ENCODE data around the gene DNAJC6. TPM values are rescaled to one million over a fixed set of nuclear protein-coding genes. Genes with fewer than 3 reads are reported as not detected.

DNAJC6 gene
- total and polyA plus RNA-seq, 2 of the 13 experiments (the other 11 are each of a cell fraction or from before 2014, with no cell fraction given): 1.0 to 1.6 TPM

- TF ChIP-seq, protein P1, sequence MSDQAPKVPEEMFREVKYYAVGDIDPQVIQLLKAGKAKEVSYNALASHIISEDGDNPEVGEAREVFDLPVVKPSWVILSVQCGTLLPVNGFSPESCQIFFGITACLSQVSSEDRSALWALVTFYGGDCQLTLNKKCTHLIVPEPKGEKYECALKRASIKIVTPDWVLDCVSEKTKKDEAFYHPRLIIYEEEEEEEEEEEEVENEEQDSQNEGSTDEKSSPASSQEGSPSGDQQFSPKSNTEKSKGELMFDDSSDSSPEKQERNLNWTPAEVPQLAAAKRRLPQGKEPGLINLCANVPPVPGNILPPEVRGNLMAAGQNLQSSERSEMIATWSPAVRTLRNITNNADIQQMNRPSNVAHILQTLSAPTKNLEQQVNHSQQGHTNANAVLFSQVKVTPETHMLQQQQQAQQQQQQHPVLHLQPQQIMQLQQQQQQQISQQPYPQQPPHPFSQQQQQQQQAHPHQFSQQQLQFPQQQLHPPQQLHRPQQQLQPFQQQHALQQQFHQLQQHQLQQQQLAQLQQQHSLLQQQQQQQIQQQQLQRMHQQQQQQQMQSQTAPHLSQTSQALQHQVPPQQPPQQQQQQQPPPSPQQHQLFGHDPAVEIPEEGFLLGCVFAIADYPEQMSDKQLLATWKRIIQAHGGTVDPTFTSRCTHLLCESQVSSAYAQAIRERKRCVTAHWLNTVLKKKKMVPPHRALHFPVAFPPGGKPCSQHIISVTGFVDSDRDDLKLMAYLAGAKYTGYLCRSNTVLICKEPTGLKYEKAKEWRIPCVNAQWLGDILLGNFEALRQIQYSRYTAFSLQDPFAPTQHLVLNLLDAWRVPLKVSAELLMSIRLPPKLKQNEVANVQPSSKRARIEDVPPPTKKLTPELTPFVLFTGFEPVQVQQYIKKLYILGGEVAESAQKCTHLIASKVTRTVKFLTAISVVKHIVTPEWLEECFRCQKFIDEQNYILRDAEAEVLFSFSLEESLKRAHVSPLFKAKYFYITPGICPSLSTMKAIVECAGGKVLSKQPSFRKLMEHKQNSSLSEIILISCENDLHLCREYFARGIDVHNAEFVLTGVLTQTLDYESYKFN (CRISPR knock-in tag; conservative IDR thresholded peaks at IDR 0.05): peak; percentile 51; the same call in 1 of the 2 replicates
- TF ChIP-seq ZMYM2 (CRISPR knock-in tag; IDR thresholded peaks at IDR 0.05) (peak; percentile 72; the same call in 1 of the 2 replicates), REST (IDR thresholded peaks at IDR 0.05; ENCODE audit: borderline replicate concordance in 1 of 2, low read depth in 1 of 2, low read length in 2 of 2) (0 out of 4 replicates have a peak, but pooled peaks of 1 of the 2 experiments have one; percentile 17), ZNF577 (CRISPR knock-in tag; IDR thresholded peaks at IDR 0.05; ENCODE audit: borderline replicate concordance, low read depth) (no peak), TEAD3 (CRISPR knock-in tag; optimal IDR thresholded peaks at IDR 0.05; ENCODE audit: borderline replicate concordance) (peak; percentile 79), TARDBP (CRISPR knock-in tag; IDR thresholded peaks at IDR 0.05) (no peak), ZNF766 (CRISPR knock-in tag; IDR thresholded peaks at IDR 0.05; ENCODE audit: borderline replicate concordance) (no peak), NR2F1 (CRISPR knock-in tag; IDR thresholded peaks at IDR 0.05) (0 out of 4 replicates have a peak, but pooled peaks of 1 of the 2 experiments have one; percentile 35), KDM1A (CRISPR knock-in tag; IDR thresholded peaks at IDR 0.05) (peak; percentile 97), FOXA3 (CRISPR knock-in tag; IDR thresholded peaks at IDR 0.05) (0 out of 2 replicates have a peak, but pooled peaks have one; percentile 24), ATF7 (IDR thresholded peaks at IDR 0.05) (peak; percentile 49; the same call in 1 of the 2 replicates), ATF7 (CRISPR knock-in tag; IDR thresholded peaks at IDR 0.05) (no peak), SAFB2 (CRISPR knock-in tag; IDR thresholded peaks at IDR 0.05; ENCODE audit: borderline replicate concordance, low read depth) (no peak), RCOR2 (CRISPR knock-in tag; IDR thresholded peaks at IDR 0.05) (peak; percentile 91), KAT8 (CRISPR knock-in tag; IDR thresholded peaks at IDR 0.05) (peak; percentile 22; the same call in 1 of the 2 replicates), ASH2L (IDR thresholded peaks at IDR 0.05; ENCODE audit: insufficient read length, low read depth, low read length) (peak; percentile 19), ZMYM3 (CRISPR knock-in tag; IDR thresholded peaks at IDR 0.05) (peak; percentile 92), CHD4 (IDR thresholded peaks at IDR 0.05; ENCODE audit: borderline replicate concordance, low read length) (peak; percentile 95), CEBPB (IDR thresholded peaks at IDR 0.05; ENCODE audit: borderline replicate concordance, low read depth, low read length) (0 out of 2 replicates have a peak, but pooled peaks have one; percentile 43), ZNF20 (CRISPR knock-in tag; IDR thresholded peaks at IDR 0.05) (no peak), EP300 (IDR thresholded peaks at IDR 0.05; ENCODE audit: low read depth in 2 of 2, low read length in 2 of 2) (peak in 1 of 2 experiments; percentile 52; a peak in 2 of 4 replicates), EP300 (CRISPR knock-in tag; IDR thresholded peaks at IDR 0.05; ENCODE audit: borderline replicate concordance) (no peak)
- TF ChIP-seq, protein P2, sequence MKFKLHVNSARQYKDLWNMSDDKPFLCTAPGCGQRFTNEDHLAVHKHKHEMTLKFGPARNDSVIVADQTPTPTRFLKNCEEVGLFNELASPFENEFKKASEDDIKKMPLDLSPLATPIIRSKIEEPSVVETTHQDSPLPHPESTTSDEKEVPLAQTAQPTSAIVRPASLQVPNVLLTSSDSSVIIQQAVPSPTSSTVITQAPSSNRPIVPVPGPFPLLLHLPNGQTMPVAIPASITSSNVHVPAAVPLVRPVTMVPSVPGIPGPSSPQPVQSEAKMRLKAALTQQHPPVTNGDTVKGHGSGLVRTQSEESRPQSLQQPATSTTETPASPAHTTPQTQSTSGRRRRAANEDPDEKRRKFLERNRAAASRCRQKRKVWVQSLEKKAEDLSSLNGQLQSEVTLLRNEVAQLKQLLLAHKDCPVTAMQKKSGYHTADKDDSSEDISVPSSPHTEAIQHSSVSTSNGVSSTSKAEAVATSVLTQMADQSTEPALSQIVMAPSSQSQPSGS (CRISPR knock-in tag; IDR thresholded peaks at IDR 0.05): peak; percentile 87
These were observed 98.5 kb downstream of the DNAJC6 start (continued) for GRCh38 chr1:65407877-65408276.
